ENCODE measurements around the gene FOS. TPM values are rescaled to one million over a fixed set of nuclear protein-coding genes. Genes with fewer than 3 reads are reported as not detected.

The FOS gene
- total and polyA plus RNA-seq, 2 of the 4 experiments (the other 2 are of a cell fraction), result 53.6 to 171 TPM

GRCh38 chr14:75232597-75232996, 46.0 kb upstream of the FOS start:
- Histone ChIP-seq H3K56ac (ENCODE audit: extremely low read depth, insufficient read depth, low read length) (no peak overlapping the region), H3K14ac (replicated peaks; ENCODE audit: low read depth, low read length) (no peak overlapping the region), H2BK20ac (ENCODE audit: low read depth, low read length) (no peak overlapping the region; the same call in 1 of the 2 replicates), H2BK5ac (ENCODE audit: low read depth, low read length, poor library complexity, severe bottlenecking) (no peak overlapping the region), H2AK5ac (ENCODE audit: low read depth, low read length) (no peak overlapping the region), H4K8ac (ENCODE audit: low read depth in 2 of 2, low read length in 2 of 2) (no peak overlapping the region), H3K79me1 (ENCODE audit: low read depth in 1 of 2, low read length in 2 of 2) (no peaks in the 10 kb centered on the region), H3K4me2 (ENCODE audit: low read depth, low read length) (no peak overlapping the region), H4K20me1 (ENCODE audit: insufficient read depth, low read length) (no peaks in the 10 kb centered on the region), H3K4me3 (ENCODE audit: insufficient read depth, low read depth, low read length) (no peak overlapping the region), H3K27me3 (ENCODE audit: control insufficient read depth, insufficient read depth, low read length) (no peaks in the 10 kb centered on the region), H3K36me3 (ENCODE audit: control insufficient read depth, insufficient read depth, low read length) (no peaks in the 10 kb centered on the region), H4K91ac (ENCODE audit: insufficient read depth, low read depth, low read length) (no peak overlapping the region), H2AFZ (replicated peaks; ENCODE audit: low read length, poor library complexity) (no peak overlapping the region), H3K18ac (ENCODE audit: low read depth, low read length) (no peak overlapping the region), H4K5ac (ENCODE audit: low read depth, low read length) (no peak overlapping the region), H2AK9ac (replicated peaks; ENCODE audit: low read depth, low read length, poor library complexity) (no peak overlapping the region), H2BK120ac (ENCODE audit: low read depth, low read length) (no peak overlapping the region), H3K9me1 (ENCODE audit: insufficient read depth, low read length) (peaks cover 4% of the 10 kb centered on the region), H3K27ac (ENCODE audit: insufficient read depth, low read length) (no peak overlapping the region), H3K9ac (ENCODE audit: low read depth, low read length) (no peak overlapping the region), H3K4me1 (ENCODE audit: control insufficient read depth, insufficient read depth, low read length) (peaks cover 5% of the 10 kb centered on the region), H3K23ac (ENCODE audit: low read depth, low read length) (no peak overlapping the region), H3K9me3 (ENCODE audit: control insufficient read depth, insufficient read depth, low read length) (no peaks in the 10 kb centered on the region), H2BK15ac (ENCODE audit: low read depth, low read length) (no peak overlapping the region), H3K4ac (ENCODE audit: low read depth, low read length) (no peak overlapping the region)
- BruUV-seq (replicated peaks), result no TSS peak
- POLR2A ChIA-PET (ENCODE audit: unreplicated experiment), result no interaction called here
- dilution Hi-C loops (cut with HindIII; ENCODE audit: low sequenced_read_pairs, unreplicated experiment), result no loop called here
- TF ChIP-seq USF2 (IDR thresholded peaks at IDR 0.05; ENCODE audit: low read depth, low read length) (no peak), MAFK (IDR thresholded peaks at IDR 0.05; ENCODE audit: low read depth, low read length) (no peak), BHLHE40 (IDR thresholded peaks at IDR 0.05; ENCODE audit: low read depth, low read length) (no peak), RFX5 (IDR thresholded peaks at IDR 0.05; ENCODE audit: low read depth, low read length) (no peak), CHD1 (IDR thresholded peaks at IDR 0.05; ENCODE audit: low read depth, low read length) (no peak), FOS (IDR thresholded peaks at IDR 0.05; ENCODE audit: low read depth, low read length) (no peak), RCOR1 (IDR thresholded peaks at IDR 0.05; ENCODE audit: insufficient replicate concordance, low read length) (no peak), CTCF (conservative IDR thresholded peaks at IDR 0.05; ENCODE audit: low read depth, low read length) (no peak), RAD21 (IDR thresholded peaks at IDR 0.05; ENCODE audit: low read length) (no peak), CEBPB (IDR thresholded peaks at IDR 0.05; ENCODE audit: low read depth, low read length) (no peak)
- no CpG with 5 or more reads among the region's 2 CpGs for WGBS, 2 experiments (ENCODE audit: extremely low coverage in 2 of 2, insufficient read length in 1 of 2)
- in situ Hi-C loops (cut with MboI; ENCODE audit: low sequenced_read_pairs), result no loop called here
- no peak for DNase-seq
- CTCF ChIA-PET, result interaction anchor here (0.8 kb wide), 1 partner anchor 8 kb away, joined by 3 read pairs; no protein-coding TSS in a partner anchor
- intact Hi-C loops (cut with micrococcal nuclease), result no loop called here
- ATAC-seq (ENCODE audit: low read depth), result no peak

Measured in IMR-90 (cell line).